IPS DF 6.9 (cell line): ENCODE data around the gene BCAS1.

ENCODE experiments used
- DNase-seq: peaks from one replicate; pipeline ENCODE4 v3.0.0-alpha.2; 2013; ENCODE audit warnings: low read depth, low spot score
- H3K27ac ChIP-seq: one replicate; pipeline ENCODE4 v1.5.1; 2013; ENCODE audit warnings: low read length, control low read depth
- H3K27me3 ChIP-seq: 2 replicates; pipeline ENCODE4 v1.6.1; 2013; ENCODE audit warnings: mild to moderate bottlenecking, low read length; ENCODE audit not compliant: control insufficient read depth, insufficient read depth
- H3K36me3 ChIP-seq: 2 replicates; pipeline ENCODE4 v1.6.1; 2013; ENCODE audit warnings: low read length; ENCODE audit not compliant: control insufficient read depth, insufficient read depth
- H3K4me1 ChIP-seq: 2 replicates; pipeline ENCODE4 v1.6.1; 2013; ENCODE audit warnings: low read length; ENCODE audit not compliant: control insufficient read depth, insufficient read depth
- H3K4me3 ChIP-seq: 2 replicates; pipeline ENCODE4 v1.5.1; 2013; ENCODE audit warnings: mild to moderate bottlenecking, low read length
- H3K9me3 ChIP-seq: 2 replicates; pipeline ENCODE4 v1.6.1; 2013; ENCODE audit warnings: low read length, inconsistent platforms; ENCODE audit not compliant: control insufficient read depth, insufficient read depth
- WGBS: extraction: QIAGEN DNeasy Blood & Tissue Kit; methylation state at CpG from one replicate; pipeline ENCODE4 v1.1.7; 2013; ENCODE audit warnings: mixed read lengths, missing lambda C conversion rate; ENCODE audit not compliant: insufficient read length, insufficient coverage; 5-methylcytosine and 5-hydroxymethylcytosine counted together

Gene BCAS1

DNA sequence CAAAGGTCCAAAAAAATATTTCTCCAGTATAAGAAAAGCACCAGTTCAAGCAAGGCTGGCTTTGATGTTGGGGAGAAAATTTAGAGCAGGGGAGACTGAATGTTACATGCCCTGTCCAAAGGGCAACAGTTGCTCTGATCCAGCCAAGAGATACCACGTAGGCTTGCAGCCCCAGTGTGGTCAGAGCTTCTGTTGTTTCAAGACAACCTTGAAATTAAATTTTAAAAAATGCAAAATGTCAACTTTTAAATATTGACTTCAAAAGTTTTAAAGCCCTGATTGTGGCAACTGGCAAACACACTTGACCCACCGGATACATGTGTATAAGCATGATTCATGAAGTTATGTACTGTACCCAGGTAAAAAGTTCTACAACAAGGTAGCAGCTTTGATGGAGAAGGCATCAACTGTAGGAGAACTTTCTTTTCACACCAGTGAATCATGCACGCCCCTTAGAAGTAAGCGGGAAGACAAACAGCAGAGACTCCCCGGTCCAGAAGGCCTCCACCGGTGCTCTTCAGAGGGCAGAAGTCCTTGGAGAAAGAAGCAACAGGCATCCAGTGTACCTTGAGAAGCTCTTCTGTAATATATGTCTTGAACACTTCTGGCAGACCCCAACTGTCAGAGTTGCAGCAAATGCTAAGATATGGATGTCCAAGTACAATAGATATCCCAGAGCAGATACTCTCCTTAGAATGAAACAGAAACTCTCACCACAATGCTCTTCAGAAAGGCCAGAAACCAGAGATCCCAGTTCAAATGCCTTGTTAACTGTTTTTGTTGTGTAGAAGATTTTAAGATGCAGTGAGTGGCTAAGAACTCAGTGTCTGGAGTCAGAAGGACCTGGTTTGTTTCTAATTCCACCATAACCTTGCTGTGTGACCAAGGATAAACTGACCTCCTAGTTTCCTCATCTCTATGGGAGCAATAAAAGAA lies 115.4 kb downstream of the BCAS1 start:
- WGBS: no CpG with 5 or more reads among the region's 6 CpGs
- H3K27me3 ChIP-seq: no peaks in the 10 kb centered on the region

DNA sequence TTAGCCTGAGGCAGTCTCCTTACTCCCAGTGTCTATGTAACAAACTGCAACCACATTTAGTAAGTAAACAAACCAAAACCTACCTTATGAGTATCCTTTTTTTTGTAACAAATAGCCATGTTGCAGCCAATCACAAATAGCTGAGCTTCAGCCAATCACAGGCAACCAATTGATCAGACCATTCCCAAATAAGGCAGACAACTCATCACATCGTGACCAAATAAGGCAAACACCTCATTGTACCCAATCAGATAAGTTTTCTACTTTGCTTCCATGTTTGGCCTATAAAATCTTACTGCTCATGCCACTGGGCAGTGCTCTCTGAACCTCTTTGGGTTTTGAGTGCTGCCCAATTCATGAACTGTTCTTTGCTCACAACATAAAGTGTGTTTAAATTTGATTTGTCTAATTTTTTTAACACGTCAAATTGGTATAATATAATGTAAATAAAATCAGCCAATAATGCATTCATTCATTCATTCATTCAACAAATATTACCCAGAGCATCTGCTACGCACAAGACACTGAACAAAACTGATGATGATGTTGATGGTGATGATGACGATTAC lies 117.8 kb downstream of the BCAS1 start:
- H3K4me3 ChIP-seq: no peak overlapping the region
- H3K36me3 ChIP-seq: no peaks in the 10 kb centered on the region
- no peaks in the 10 kb centered on the region for H3K9me3 ChIP-seq
- no peak for DNase-seq
- no peak overlapping the region for H3K27ac ChIP-seq
- no peaks in the 10 kb centered on the region for H3K4me1 ChIP-seq
- H3K27me3 ChIP-seq: no peaks in the 10 kb centered on the region
- WGBS: no CpG with 5 or more reads among the region's 4 CpGs

More for the DNA sequence above, 115.4 kb downstream of the BCAS1 start:
- H3K9me3 ChIP-seq: no peaks in the 10 kb centered on the region
- H3K4me3 ChIP-seq: no peak overlapping the region
- H3K27ac ChIP-seq: no peak overlapping the region
- H3K36me3 ChIP-seq: no peaks in the 10 kb centered on the region
- no peaks in the 10 kb centered on the region for H3K4me1 ChIP-seq
- DNase-seq: no peak

DNA sequence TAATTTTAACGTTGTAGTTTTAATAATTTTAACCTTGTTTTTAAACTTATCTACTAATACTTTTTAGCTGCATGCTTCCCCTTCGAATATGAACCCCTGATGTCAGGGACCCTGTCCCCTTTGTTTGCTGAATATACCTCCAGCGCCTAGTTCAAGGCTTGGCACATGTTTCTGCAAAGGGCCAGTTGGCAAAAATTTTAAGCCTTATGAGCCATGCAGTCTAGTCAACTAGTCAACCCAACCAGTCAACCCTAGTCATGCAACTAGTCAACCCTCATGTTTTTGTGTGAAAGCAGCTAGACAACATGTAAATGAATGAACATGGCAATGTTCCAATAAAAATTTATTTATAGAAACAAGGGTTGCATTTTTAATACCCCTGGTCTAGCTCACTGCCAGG lies 119.8 kb downstream of the BCAS1 start:
- Histone ChIP-seq H3K9me3 (no peaks in the 10 kb centered on the region), H3K4me3 (no peak overlapping the region), H3K27ac (no peak overlapping the region), H3K27me3 (no peaks in the 10 kb centered on the region), H3K4me1 (no peaks in the 10 kb centered on the region; the same call in 1 of the 2 replicates), H3K36me3 (no peaks in the 10 kb centered on the region)
- no peak for DNase-seq
- no CpG with 5 or more reads among the region's 3 CpGs for WGBS

DNA sequence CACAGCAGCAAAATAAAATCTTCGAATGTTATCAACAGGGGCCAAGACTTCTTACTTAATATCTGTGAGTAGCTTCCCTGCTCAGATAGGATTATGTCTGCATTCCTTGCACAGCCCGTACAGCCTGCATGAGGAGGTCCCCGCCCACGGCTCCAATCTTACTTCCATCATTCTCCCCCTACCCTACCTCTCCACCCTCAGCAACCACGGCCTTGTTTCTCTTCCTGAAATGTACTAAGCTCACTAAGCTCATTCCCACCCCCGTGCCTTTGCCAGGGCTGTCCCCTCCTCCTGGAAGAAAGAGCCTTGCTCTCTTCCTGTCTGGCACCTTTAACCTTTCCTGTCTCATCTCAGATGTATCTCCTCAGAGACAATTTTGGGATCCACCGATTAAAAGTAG lies 120.4 kb downstream of the BCAS1 start:
- DNase-seq: no peak
- Histone ChIP-seq H3K36me3 (no peaks in the 10 kb centered on the region), H3K9me3 (no peaks in the 10 kb centered on the region), H3K4me1 (no peaks in the 10 kb centered on the region; the same call in 1 of the 2 replicates), H3K27me3 (no peaks in the 10 kb centered on the region), H3K27ac (no peak overlapping the region), H3K4me3 (no peak overlapping the region)
- WGBS: no CpG with 5 or more reads among the region's 7 CpGs

DNA sequence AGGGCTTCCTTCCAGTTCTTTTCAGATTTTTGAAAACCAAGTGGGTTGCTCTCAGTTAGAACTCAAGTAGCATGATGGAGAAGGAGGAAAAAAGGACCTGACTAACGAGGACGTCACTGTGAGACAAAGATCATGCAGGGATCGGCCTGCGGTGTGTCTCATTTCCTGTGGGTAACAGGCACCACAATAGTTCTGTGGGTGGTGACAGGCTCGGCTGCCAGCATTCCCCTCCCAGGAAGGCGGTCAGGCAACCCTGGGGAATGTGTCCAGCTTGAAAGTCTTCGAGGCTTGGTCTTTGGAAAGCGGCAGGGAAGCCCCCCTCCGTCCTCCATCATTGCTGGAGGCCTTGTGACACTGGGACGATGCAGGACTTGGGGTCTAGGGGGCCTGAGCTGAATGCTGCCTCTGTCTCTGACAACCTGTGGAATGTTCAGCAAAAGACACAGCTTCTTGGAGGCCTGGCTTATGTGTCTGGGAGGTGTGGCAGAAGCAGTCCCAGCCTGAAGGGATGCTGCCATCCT lies 121.0 kb downstream of the BCAS1 start:
- Histone ChIP-seq H3K27ac (no peak overlapping the region), H3K4me3 (no peak overlapping the region)
- no peak for DNase-seq

DNA sequence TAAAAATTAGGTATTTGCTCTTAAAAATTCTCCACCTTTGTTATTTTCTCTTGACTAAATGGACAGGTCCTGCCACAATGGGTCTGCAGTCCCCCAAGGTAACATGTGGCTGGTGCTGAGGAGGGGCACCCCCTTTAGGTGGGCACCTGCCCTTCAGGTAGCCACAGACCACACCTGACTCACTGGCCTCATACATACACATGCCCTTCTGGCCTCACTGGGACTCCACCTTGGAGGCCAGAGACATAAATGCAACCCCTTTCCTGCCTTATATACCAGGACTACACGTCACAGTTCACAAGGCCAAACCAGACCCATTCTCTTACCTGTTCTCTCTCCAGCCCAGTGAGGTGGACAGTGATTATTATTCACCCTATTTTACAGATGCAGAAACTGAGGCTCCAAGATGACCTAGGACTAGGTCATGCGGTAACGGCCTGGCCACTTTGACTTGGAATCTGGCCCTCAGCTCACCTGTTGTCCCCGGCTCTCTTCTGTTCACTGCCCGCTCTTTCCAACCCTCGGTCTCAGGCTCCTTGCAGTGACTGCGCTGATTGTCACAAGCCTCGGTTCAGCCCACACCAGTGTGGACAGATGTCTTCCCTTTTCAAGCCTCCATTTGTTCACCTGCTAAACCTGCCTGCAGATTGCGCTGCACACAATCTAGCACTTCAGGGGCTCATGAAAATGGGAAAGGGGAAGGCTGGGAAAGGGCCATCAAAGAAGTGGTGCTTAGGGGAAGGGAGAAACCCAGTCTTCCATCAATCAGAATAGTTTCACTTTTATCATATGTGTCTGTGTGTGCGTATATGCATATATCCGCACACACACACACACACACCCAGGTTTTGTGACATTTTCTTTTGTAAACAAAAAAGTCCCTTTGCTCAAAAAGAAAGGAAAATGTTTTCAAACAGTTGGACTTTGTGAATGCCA lies 121.7 kb downstream of the BCAS1 start:
- Histone ChIP-seq H3K9me3 (no peaks in the 10 kb centered on the region), H3K27me3 (no peaks in the 10 kb centered on the region), H3K27ac (no peak overlapping the region), H3K4me1 (no peaks in the 10 kb centered on the region; the same call in 1 of the 2 replicates), H3K4me3 (no peak overlapping the region), H3K36me3 (no peaks in the 10 kb centered on the region)
- no CpG with 5 or more reads among the region's 11 CpGs for WGBS
- no peak for DNase-seq

More for the DNA sequence above, 121.0 kb downstream of the BCAS1 start:
- no peaks in the 10 kb centered on the region for H3K9me3 ChIP-seq
- H3K27me3 ChIP-seq: no peaks in the 10 kb centered on the region
- no peaks in the 10 kb centered on the region; the same call in 1 of the 2 replicates for H3K4me1 ChIP-seq
- no CpG with 5 or more reads among the region's 10 CpGs for WGBS
- no peaks in the 10 kb centered on the region for H3K36me3 ChIP-seq

DNA sequence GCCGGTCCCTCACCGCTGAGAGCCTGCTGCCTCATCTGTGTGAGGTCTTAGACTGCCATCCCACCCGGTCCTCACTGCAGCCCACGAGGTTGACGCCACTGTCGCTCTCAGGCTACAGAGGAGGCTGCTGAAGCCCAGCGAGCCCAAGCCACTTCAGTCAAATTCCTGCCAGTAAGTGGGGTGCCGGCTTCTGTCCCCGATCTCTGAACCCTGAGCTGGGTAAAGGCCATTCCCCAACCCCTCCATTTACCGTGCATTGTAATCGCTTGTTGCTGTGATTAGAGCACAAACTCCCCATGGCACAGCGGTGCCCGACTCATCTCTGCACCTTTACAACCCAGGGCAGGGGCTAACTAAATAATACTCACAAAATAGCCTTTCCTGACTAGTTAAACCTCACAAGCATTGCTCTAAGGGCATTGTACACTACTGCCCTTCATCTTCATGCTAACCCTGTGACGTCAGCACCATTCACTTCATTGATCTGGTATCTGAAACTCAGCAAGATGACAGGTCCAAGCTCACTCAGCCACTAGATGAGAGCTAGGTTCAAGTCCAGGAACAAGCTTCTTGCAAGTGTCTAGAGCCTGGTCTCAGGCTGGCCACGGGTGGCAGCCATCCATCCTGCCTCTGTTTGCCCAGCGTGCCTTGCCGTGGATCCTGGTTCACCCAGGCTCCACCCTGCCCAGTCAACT lies 122.7 kb downstream of the BCAS1 start:
- no peaks in the 10 kb centered on the region for H3K9me3 ChIP-seq
- H3K27ac ChIP-seq: no peak overlapping the region
- H3K4me1 ChIP-seq: peaks cover 4% of the 10 kb centered on the region
- WGBS: no CpG with 5 or more reads among the region's 17 CpGs
- no peak overlapping the region for H3K4me3 ChIP-seq
- H3K27me3 ChIP-seq: no peaks in the 10 kb centered on the region
- DNase-seq: no peak
- no peaks in the 10 kb centered on the region for H3K36me3 ChIP-seq

DNA sequence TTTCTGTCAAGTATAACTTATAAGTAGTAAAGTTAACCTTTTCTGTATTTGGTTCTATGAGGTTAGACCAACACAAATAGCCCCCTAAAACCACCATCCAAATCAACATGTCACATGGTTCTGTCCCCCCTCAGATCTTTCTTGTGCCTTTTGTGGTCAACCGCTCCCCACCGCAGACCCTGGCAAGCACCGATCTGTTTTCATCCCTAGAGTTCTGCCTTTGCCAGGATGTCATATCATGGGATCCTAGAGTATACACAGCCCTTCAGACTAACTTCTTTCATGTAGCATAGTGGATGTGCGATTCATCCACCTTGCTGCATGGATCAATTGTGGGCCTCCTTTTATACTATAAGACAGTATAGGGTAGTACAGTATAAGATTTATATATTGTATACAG lies 124.3 kb downstream of the BCAS1 start:
- H3K9me3 ChIP-seq: no peaks in the 10 kb centered on the region
- no CpG with 5 or more reads among the region's 4 CpGs for WGBS
- H3K4me3 ChIP-seq: no peak overlapping the region

DNA sequence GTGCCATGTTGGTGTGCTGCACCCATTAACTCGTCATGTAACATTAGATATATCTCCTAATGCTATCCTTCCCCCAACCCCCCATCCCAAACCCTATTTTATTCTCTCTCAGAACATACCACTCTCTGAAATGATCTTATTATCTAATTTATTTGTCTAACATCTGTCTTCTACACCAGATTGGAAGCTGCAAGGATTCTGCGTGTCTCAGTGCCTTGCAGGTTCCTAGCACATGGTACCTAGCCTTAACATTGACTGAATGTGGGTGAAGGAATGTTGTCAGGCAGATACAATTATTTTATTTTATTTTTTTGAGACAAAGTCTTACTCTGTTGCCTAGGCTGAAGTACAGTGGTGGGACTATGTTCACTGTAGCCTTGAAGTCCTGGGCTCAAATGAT lies 124.9 kb downstream of the BCAS1 start:
- WGBS: no CpG with 5 or more reads among the region's 2 CpGs
- no peak for DNase-seq
- no peak overlapping the region for H3K4me3 ChIP-seq
- no peak overlapping the region for H3K27ac ChIP-seq
- H3K27me3 ChIP-seq: no peaks in the 10 kb centered on the region
- peaks cover 4% of the 10 kb centered on the region for H3K4me1 ChIP-seq
- H3K9me3 ChIP-seq: no peaks in the 10 kb centered on the region
- no peaks in the 10 kb centered on the region for H3K36me3 ChIP-seq

More for the DNA sequence above, 124.3 kb downstream of the BCAS1 start:
- Histone ChIP-seq H3K36me3 (no peaks in the 10 kb centered on the region), H3K27me3 (no peaks in the 10 kb centered on the region), H3K4me1 (peaks cover 4% of the 10 kb centered on the region), H3K27ac (no peak overlapping the region)
- DNase-seq: no peak
